HepG2 (cell line): ENCODE measurements around the gene JAKMIP2. TPM values are rescaled to one million over a fixed set of nuclear protein-coding genes. Genes with fewer than 3 reads are reported as not detected.

Experiments used
- ADNP ChIP-seq: sonication (generic); formaldehyde crosslinking; IDR thresholded peaks from 2 replicates; pipeline ENCODE4 v1.4.0; 2020; ENCODE audit warnings: missing genetic modification reagents
- AHDC1 ChIP-seq: sonication (generic); formaldehyde crosslinking; IDR thresholded peaks from 2 replicates; pipeline ENCODE4 v1.5.1; 2020; ENCODE audit warnings: mild to moderate bottlenecking, missing genetic modification reagents, borderline replicate concordance
- ARNT2 ChIP-seq: sonication (generic); formaldehyde crosslinking; IDR thresholded peaks from 2 replicates; pipeline ENCODE4 v1.8.0; 2022; ENCODE audit warnings: mild to moderate bottlenecking, low read depth, missing genetic modification reagents, moderate library complexity
- CBX1 ChIP-seq: IDR thresholded peaks from one replicate; pipeline ENCODE4 v1.6.1; 2016; ENCODE audit warnings: antibody characterized with exemption, low read depth
- E2F2 ChIP-seq: sonication (generic); formaldehyde crosslinking; IDR thresholded peaks from 2 replicates; pipeline ENCODE4 v1.4.0; 2020; ENCODE audit warnings: missing genetic modification reagents, borderline replicate concordance
- EZH2 ChIP-seq: conservative IDR thresholded peaks from 2 replicates; pipeline ENCODE4 v1.6.1; 2012; ENCODE audit warnings: mild to moderate bottlenecking, low read depth, low read length, moderate library complexity
- FOXC1 ChIP-seq: sonication (generic); formaldehyde crosslinking; IDR thresholded peaks from 2 replicates; pipeline ENCODE4 v1.8.0; 2022; ENCODE audit warnings: mild to moderate bottlenecking, missing genetic modification reagents, borderline replicate concordance
- IRF1 ChIP-seq: sonication (generic); formaldehyde crosslinking; IDR thresholded peaks from 2 replicates; pipeline ENCODE4 v1.4.0; 2020; ENCODE audit warnings: low read depth, mild to moderate bottlenecking, missing genetic modification reagents
- NBN ChIP-seq: fragments of 450-650 bp; conservative IDR thresholded peaks from 2 replicates; pipeline ENCODE4 v1.6.1; 2017
- USF2 ChIP-seq, 2 experiments: sonication (generic) in 1 of 2; formaldehyde crosslinking in 1 of 2; IDR thresholded peaks; 2 replicates each; pipeline versions ENCODE4 v1.5.1 to v1.6.1; 2011 to 2020; ENCODE audit warnings: borderline replicate concordance in 1 of 2, low read depth in 1 of 2, low read length in 1 of 2, mild to moderate bottlenecking in 1 of 2, missing genetic modification reagents in 1 of 2, moderate library complexity in 1 of 2
- ZBTB2 ChIP-seq: sonication (generic); formaldehyde crosslinking; IDR thresholded peaks from 2 replicates; pipeline ENCODE4 v1.8.0; 2022; ENCODE audit warnings: low read depth, missing genetic modification reagents
- ZNF18 ChIP-seq: sonication (generic); formaldehyde crosslinking; IDR thresholded peaks from 2 replicates; pipeline ENCODE4 v1.8.0; 2022; ENCODE audit warnings: mild to moderate bottlenecking, missing genetic modification reagents; ENCODE audit not compliant: insufficient replicate concordance
- ZNF501 ChIP-seq: sonication (generic); formaldehyde crosslinking; IDR thresholded peaks from 2 replicates; pipeline ENCODE4 v1.5.1; 2020; ENCODE audit warnings: mild to moderate bottlenecking, moderate library complexity, missing genetic modification reagents
- polyA plus RNA-seq, 8 experiments: library from polyadenylated mRNA; depleted of rRNA in 3 of 8; stranded (reverse) in 7 of 8; unstranded in 1 of 8; fragments of >200 nt; fragmentation: Illumina TruSeq in 4 of 8; extraction: Trizol in 4 of 8; gene quantifications; 2 replicates each; pipeline versions ENCODE4 v1.2.1 to v1.2.3, GENCODE V29; 2011 to 2016; ENCODE audit warnings: low read depth in 4 of 8, missing spikeins in 1 of 8, mixed read lengths in 1 of 8; ENCODE audit not compliant: insufficient read depth in 1 of 8
- total RNA-seq, 5 experiments: library from RNA; depleted of rRNA; stranded (reverse); fragments of >200 nt; fragmentation: Illumina TruSeq; extraction: Trizol; gene quantifications; 2 replicates each; pipeline ENCODE4 v1.2.3, GENCODE V29; 2016; ENCODE audit warnings: low read depth in 1 of 5

The JAKMIP2 gene
- total and polyA plus RNA-seq, 2 of the 13 experiments (the other 11 are each of a cell fraction or from before 2014, with no cell fraction given) = 0.04 to 2.1 TPM

- peak; percentile 86 for TF ChIP-seq AHDC1 (CRISPR knock-in tag)
- no peak for TF ChIP-seq CBX1
- no peak for TF ChIP-seq NBN
- TF ChIP-seq FOXC1 (CRISPR knock-in tag) = no peak
- no peak for TF ChIP-seq ZNF18 (CRISPR knock-in tag)
- no peak for TF ChIP-seq ARNT2 (CRISPR knock-in tag)
- TF ChIP-seq ZBTB2 = no peak
- no peak for TF ChIP-seq EZH2
- no peak for TF ChIP-seq E2F2 (CRISPR knock-in tag)
- no peak for TF ChIP-seq IRF1 (CRISPR knock-in tag)
- no peak for TF ChIP-seq ADNP (CRISPR knock-in tag)
- no peak for TF ChIP-seq USF2 (IDR thresholded peaks at IDR 0.05; ENCODE audit: low read depth, low read length)
- no peak for TF ChIP-seq USF2 (CRISPR knock-in tag; IDR thresholded peaks at IDR 0.05; ENCODE audit: borderline replicate concordance)
- TF ChIP-seq ZNF501 = no peak
Measured at GRCh38 chr5:147648597-147648996, 133.9 kb downstream of the JAKMIP2 start (continued).
